HG03558 (cell line): ENCODE data around the gene CUL3.

Experiments
- ATAC-seq: cut with Tn5 transposase; IDR thresholded peaks from one replicate; pipeline ENCODE4 v1.9.1; 2021; ENCODE audit warnings: moderate number of reproducible peaks; ENCODE audit not compliant: unreplicated experiment; ENCODE audit errors: extremely low read depth

CUL3 gene

GRCh38 chr2:224433442-224433841, 151.7 kb downstream of the CUL3 start:
- no peak for ATAC-seq

GRCh38 chr2:224432003-224432579, 153.1 kb downstream of the CUL3 start:
- ATAC-seq: no peak

- ATAC-seq: no peak
These were observed 155.7 kb downstream of the CUL3 start for GRCh38 chr2:224429441-224429810.

- ATAC-seq: no peak
These were observed 156.2 kb downstream of the CUL3 start for GRCh38 chr2:224428787-224429440.

GRCh38 chr2:224427471-224427870, 157.7 kb downstream of the CUL3 start:
- no peak for ATAC-seq

GRCh38 chr2:224426656-224427055, 158.5 kb downstream of the CUL3 start:
- no peak for ATAC-seq

- ATAC-seq: no peak
These were observed 164.1 kb downstream of the CUL3 start for GRCh38 chr2:224421065-224421464.
